ENCODE data around the gene MX2.
"Not testable (repeated sequence)": the region's sequence is repeated elsewhere in the genome, so short reads cannot be mapped to it uniquely, and the experiment has no call there.

Gene MX2, protein sequence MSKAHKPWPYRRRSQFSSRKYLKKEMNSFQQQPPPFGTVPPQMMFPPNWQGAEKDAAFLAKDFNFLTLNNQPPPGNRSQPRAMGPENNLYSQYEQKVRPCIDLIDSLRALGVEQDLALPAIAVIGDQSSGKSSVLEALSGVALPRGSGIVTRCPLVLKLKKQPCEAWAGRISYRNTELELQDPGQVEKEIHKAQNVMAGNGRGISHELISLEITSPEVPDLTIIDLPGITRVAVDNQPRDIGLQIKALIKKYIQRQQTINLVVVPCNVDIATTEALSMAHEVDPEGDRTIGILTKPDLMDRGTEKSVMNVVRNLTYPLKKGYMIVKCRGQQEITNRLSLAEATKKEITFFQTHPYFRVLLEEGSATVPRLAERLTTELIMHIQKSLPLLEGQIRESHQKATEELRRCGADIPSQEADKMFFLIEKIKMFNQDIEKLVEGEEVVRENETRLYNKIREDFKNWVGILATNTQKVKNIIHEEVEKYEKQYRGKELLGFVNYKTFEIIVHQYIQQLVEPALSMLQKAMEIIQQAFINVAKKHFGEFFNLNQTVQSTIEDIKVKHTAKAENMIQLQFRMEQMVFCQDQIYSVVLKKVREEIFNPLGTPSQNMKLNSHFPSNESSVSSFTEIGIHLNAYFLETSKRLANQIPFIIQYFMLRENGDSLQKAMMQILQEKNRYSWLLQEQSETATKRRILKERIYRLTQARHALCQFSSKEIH

DNA sequence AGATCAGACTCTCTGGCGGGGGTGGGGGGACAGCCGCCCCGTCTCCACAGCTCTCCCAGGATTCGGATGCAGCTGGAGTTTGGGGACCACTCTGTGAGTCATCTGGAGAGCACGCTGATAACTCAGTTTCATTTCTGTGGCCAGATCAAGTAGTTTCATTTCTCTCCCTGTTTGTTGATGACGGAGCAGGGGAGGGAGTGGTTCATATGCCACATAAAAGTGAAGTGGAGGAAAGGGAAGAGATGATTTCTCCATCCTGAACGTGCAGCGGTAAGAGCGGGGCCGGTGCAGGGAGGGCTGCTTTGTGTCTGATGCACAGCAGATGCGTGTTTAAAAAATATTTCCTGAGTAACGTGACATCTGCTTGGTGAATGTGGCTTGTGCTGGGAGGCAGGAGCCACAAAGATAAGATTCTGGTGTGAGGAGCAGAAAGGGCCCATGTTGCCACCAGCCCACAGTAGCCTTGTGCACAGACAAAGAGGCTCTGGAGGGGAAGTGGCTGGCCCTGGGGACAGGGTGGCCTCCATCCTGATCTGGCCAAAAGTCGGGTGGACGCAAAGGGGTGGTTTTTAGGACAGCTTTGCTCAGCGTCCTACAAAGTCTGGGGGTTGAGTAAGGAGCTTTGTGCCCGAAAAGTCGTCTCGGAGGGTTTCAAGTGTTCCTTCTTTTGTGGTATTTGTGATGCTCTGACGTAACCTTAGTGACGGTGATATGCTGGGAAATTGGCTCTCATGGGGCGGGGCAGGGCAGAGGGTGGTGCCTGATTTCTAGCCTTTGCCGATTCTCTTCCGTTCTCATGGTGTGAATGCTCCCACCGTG is at the start of gene MX2:
Gene MX2, plus strand, starts transcription at position 242 of the 819 bp plus-strand sequence. CDS start 14,880 bp downstream, outside the sequence.
- TF ChIP-seq, protein P1, sequence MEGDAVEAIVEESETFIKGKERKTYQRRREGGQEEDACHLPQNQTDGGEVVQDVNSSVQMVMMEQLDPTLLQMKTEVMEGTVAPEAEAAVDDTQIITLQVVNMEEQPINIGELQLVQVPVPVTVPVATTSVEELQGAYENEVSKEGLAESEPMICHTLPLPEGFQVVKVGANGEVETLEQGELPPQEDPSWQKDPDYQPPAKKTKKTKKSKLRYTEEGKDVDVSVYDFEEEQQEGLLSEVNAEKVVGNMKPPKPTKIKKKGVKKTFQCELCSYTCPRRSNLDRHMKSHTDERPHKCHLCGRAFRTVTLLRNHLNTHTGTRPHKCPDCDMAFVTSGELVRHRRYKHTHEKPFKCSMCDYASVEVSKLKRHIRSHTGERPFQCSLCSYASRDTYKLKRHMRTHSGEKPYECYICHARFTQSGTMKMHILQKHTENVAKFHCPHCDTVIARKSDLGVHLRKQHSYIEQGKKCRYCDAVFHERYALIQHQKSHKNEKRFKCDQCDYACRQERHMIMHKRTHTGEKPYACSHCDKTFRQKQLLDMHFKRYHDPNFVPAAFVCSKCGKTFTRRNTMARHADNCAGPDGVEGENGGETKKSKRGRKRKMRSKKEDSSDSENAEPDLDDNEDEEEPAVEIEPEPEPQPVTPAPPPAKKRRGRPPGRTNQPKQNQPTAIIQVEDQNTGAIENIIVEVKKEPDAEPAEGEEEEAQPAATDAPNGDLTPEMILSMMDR (IDR thresholded peaks at IDR 0.05; ENCODE audit: low read depth, low read length), result no peak
- H3K4me3 ChIP-seq (ENCODE audit: low read depth, low read length), result no peak within 1 kb of the TSS

DNA sequence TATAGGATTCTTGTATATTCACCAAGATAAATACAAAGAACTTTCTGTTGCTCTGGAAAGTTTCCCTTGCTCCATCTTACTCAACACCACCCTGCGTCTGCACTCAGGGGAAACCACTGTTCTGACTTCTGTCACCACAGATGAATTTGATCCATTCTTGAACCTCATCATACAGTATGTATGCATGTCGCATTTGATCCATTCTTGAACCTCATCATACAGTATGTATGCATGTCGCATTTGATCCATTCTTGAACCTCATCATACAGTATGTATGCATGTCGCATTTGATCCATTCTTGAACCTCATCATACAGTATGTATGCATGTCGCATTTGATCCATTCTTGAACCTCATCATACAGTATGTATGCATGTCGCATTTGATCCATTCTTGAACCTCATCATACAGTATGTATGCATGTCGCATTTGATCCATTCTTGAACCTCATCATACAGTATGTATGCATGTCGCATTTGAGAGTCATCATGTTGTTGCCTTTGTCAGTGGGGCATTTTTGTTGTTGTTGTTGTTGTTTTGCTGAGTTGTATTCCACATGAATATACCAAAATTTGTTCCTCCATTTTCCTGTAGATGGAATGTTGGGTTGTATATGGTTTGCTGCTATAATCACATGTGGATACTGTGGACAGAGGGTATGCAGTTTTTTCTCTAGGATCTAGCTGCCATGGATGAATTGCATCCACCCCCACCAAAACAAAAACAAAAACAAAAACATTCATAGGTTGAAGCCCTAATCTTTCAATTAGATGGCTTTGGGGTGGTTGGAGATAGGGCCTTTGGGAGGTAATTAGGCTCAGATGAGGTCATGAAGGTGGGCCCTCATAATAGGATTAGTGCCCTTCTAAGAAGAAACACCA is 48.3 kb upstream of the MX2 start:
- not testable (repeated sequence) for H3K4me3 ChIP-seq (ENCODE audit: low read depth, low read length)

DNA sequence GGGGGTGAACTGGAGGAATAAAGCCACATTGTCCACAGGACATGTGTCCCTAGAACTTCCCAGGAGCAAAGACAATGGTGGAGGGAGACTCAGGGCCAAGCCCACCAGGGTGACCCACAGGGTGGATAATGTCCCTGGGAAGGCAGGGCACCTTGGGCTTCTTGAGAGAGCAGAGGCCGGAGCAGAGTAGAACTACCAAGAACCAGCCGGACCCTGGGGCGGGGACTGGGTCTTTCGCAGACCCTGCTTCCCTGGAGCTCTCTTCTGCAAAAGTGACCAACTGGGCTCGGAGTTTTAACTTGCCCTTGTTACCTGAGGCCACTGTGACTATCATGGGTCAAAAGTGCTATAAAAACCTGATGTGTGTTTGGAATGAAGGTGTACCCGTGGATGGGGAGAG is 46.1 kb upstream of the MX2 start:
- TF ChIP-seq, protein P1 (IDR thresholded peaks at IDR 0.05; ENCODE audit: low read depth, low read length), result no peak
- no peak overlapping the region for H3K4me3 ChIP-seq (ENCODE audit: low read depth, low read length)

DNA sequence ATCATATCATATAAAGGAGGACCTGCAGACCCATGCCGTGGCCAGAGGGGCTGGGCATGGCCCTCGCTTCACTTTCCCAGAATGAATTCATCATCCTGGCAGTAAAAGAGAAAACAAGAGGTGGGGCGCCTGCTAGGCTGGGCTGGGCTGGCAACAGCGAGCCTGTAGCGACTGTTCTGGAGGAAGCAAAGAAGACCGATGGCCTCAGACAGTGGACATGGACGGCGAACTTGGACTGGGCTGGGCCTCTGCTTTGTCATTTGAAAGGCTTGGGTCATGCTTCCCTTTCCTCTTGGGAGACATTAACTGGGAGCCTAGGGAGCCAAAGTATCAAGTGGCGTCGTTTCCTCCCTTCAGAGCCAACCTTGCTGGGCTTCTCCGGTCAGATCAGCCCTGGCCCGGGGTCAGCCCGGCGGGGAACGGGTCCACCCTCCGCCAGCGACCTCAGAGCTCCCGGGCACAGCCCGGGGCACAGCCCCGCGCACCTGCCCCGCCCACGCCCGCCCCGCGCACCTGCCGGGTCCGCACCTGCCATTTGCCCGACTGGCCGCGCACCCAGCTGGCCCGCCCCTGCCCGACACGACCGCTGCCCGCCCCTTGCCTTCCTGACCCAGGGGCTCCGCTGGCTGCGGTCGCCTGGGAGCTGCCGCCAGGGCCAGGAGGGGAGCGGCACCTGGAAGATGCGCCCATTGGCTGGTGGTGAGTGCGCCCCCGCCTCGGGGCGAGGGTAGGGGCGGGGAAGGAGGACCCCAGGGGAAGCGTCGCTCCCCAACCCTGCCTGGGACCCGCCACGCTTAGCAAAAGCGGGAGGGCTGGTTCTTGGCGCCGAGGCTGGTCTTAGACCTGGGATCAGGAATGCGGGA is 45.4 kb upstream of the MX2 start, which contains the start of gene FAM3B:
Gene FAM3B, plus strand, starts transcription at position 602 of the 863 bp plus-strand sequence. Its CDS starts 79 bp downstream, at position 681.
- no peak within 1 kb of the TSS for H3K4me3 ChIP-seq (ENCODE audit: low read depth, low read length)
- TF ChIP-seq, protein P1 (IDR thresholded peaks at IDR 0.05; ENCODE audit: low read depth, low read length), result no peak

DNA sequence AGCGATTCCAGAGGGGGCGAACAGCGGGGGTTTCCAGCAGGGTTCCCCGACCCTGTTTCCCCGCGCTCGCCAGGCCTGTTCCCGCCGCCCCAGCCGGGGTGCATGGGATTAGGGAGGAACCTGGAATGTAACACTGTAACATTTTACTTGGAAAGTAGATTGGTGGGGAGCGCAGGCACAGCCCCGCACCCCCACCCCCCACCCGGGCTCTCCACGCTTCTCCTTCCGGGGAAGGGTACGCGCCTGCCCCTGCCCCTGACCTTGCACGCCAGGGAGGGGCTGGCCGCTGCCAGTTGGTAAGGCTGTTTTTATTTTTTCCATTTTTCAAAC is 44.8 kb upstream of the MX2 start:
- TF ChIP-seq, protein P1 (IDR thresholded peaks at IDR 0.05; ENCODE audit: low read depth, low read length), result no peak
- H3K4me3 ChIP-seq (ENCODE audit: low read depth, low read length), result no peak overlapping the region

DNA sequence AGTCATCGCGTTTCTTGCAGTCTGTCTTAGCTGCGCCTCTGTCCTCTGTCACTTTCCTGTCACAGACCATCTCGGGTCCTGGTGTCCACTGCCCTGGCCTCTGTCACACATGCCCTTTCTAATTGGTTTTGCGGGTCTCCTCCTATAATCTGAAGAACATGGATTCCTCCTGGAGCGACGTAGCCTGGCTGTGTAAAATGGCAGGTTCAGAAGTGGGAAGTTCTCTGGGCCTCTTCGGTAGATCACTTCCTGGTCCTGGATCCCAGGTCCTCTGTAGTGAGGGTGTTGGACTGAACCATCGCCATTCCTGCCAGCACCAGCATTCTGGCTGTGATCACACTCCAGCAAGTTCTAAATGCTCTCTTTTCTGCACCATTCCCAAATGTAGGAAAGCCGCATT is 44.4 kb upstream of the MX2 start:
- no peak overlapping the region for H3K4me3 ChIP-seq (ENCODE audit: low read depth, low read length)

More for the DNA sequence above, 44.4 kb upstream of the MX2 start:
- TF ChIP-seq, protein P1 (IDR thresholded peaks at IDR 0.05; ENCODE audit: low read depth, low read length), result no peak
